Heart left ventricle (tissue), 16 donors: ENCODE data around the gene PLEKHA1. TPM values are rescaled to one million over a fixed set of nuclear protein-coding genes. Genes with fewer than 3 reads are reported as not detected.

Experiments used
- ATAC-seq, 4 donors: fragments of 200-7000 bp; cut with Tn5 transposase; one replicate each; pipeline ENCODE4 v1.9.1; 2020 to 2022; ENCODE audit warnings: moderate library complexity in 4 of 4, mild to moderate bottlenecking in 3 of 4, moderate number of reproducible peaks in 1 of 4
- DNase-seq, 5 donors: peaks; one replicate each; pipeline ENCODE4 v3.0.0-alpha.2; 2020
- H3K27ac ChIP-seq, 12 donors: fragments of 200-600 bp; sonication (generic) in 4 of 12; one replicate each; pipeline versions ENCODE4 v1.5.0 to v1.8.0; 2016 to 2022; ENCODE audit warnings: mild to moderate bottlenecking in 2 of 12
- H3K27me3 ChIP-seq, 9 donors: fragments of 200-600 bp; sonication (generic) in 2 of 9; one replicate each; pipeline versions ENCODE4 v1.5.1 to v1.8.0; 2016 to 2022; ENCODE audit warnings: mild to moderate bottlenecking in 3 of 9
- H3K36me3 ChIP-seq, 9 donors: fragments of 200-600 bp; sonication (generic) in 2 of 9; one replicate each; pipeline versions ENCODE4 v1.5.0 to v1.8.0; 2018 to 2022; ENCODE audit warnings: mild to moderate bottlenecking in 2 of 9
- H3K4me1 ChIP-seq, 12 donors: fragments of 200-600 bp; sonication (generic) in 4 of 12; one replicate each; pipeline versions ENCODE4 v1.5.0 to v1.8.0; 2016 to 2022; ENCODE audit warnings: mild to moderate bottlenecking in 3 of 12
- H3K4me3 ChIP-seq, 12 donors: fragments of 200-600 bp; sonication (generic) in 4 of 12; one replicate each; pipeline versions ENCODE4 v1.5.0 to v1.8.0; 2017 to 2022; ENCODE audit warnings: mild to moderate bottlenecking in 9 of 12, moderate library complexity in 4 of 12
- H3K9me3 ChIP-seq, 12 donors: fragments of 200-600 bp; sonication (generic) in 4 of 12; one replicate each; pipeline versions ENCODE4 v1.5.0 to v1.8.0; 2016 to 2022; ENCODE audit warnings: mild to moderate bottlenecking in 1 of 12
- CTCF ChIP-seq, 12 donors: fragments of 200-600 bp; sonication (generic) in 4 of 12; IDR thresholded peaks; one replicate each; pipeline versions ENCODE4 v1.5.0 to v1.8.0; 2018 to 2022; ENCODE audit warnings: antibody characterized with exemption in 12 of 12, mild to moderate bottlenecking in 5 of 12
- POLR2A ChIP-seq, 2 donors: fragments of 450-650 bp; IDR thresholded peaks; one replicate each; pipeline ENCODE4 v1.6.1; 2017; ENCODE audit warnings: antibody characterized with exemption in 2 of 2, mild to moderate bottlenecking in 2 of 2, moderate library complexity in 2 of 2
- WGBS, 4 donors: extraction: QIAGEN DNeasy Blood & Tissue Kit in 2 of 4; methylation state at CpG; one replicate each; pipeline versions ENCODE4 v1.1.5 to v1.1.7; 2013 to 2018; 5-methylcytosine and 5-hydroxymethylcytosine counted together
- intact Hi-C, 10 donors: fragments of 100-400 bp; cut with DNase I; formaldehyde crosslinking; loops; one replicate each; pipeline versions ENCODE4 v1.11.1 to v1.14.2; 2022
- polyA plus RNA-seq, 2 donors: library from polyadenylated mRNA; stranded (reverse); fragments of 200-250 nt; gene quantifications; one replicate each; pipeline ENCODE4 v1.2.3, GENCODE V29; 2013
- total RNA-seq, 9 donors: library from RNA; depleted of rRNA in 2 of 9; stranded (reverse); fragments of >200 nt in 2 of 9; fragmentation: NEBNext Ultra II Directional in 3 of 9; extraction: Animal tissue kit (Norgen Biotek cat#: 25700) in 3 of 9; gene quantifications; one replicate each; pipeline versions ENCODE4 v1.1.0 to v1.2.4, GENCODE V29; 2016 to 2023
- donor health status: ischemic (EF 13 %, LVEDD 7.1; RV severe dilation, severe dysfunction).
- donor health status: healthy with polysubstance abuse.
- donor health status: DM: no; HTN: yes; CAD: no.
- donor health status: DM: no; HTN: no; CAD: no.
- donor health status: ischemic (EF 25% LVEDD 6.9; RV normal size, moderate dysfunction).
- donor health status: ischemic (EF 25% LVEDD 5.7; RV mildly dilated, moderate dysfunction).
- donor health status: healthy.
- donor health status: DM: yes; HTN: yes; CAD: no.
- donor health status: ischemic (EF 35%, LVEDD 5.7; RV mildly dilated, moderate dysfunction).
- donor health status: nonischemic (EF 11% LVEDD 7.7; RV severe dilation, severe dysfunction).
- donor health status: DM: yes; HTN: yes; CAD: no.
- donor health status: PGD.
- donor health status: ischemic (EF 29% LVEDD 5.4; RV normal size, mild dysfunction).
- donor health status: nonischemic (EF 23%, LVEDD 6.1; RV moderate dilation, normal function).

The PLEKHA1 gene
- total and polyA plus RNA-seq, 11 donors, result 14.1 to 70.6 (median 43.3) TPM

GRCh38 chr10:122435212-122435827, 60.8 kb downstream of the PLEKHA1 start:
- no peaks in the 10 kb centered on the region for H3K4me1 ChIP-seq
- TF ChIP-seq CTCF (IDR thresholded peaks at IDR 0.05) (peak; percentile 60 to 85 (median 74)), POLR2A (IDR thresholded peaks at IDR 0.05) (no peak)

GRCh38 chr10:122441961-122442360, 67.5 kb downstream of the PLEKHA1 start:
- 75 to 84% (median 80%) methylated on average over 7 of the region's 7 CpGs for WGBS, 4 donors
- no peak for DNase-seq
- ATAC-seq, result no peak
- Histone ChIP-seq H3K4me1 (peaks cover 0 to 11% (median 0%) of the 10 kb centered on the region in 12 donors), H3K27me3 (no peaks in the 10 kb centered on the region), H3K36me3 (peaks cover 0 to 4% (median 0%) of the 10 kb centered on the region in 9 donors), H3K9me3 (peaks cover 0 to 13% (median 6%) of the 10 kb centered on the region in 12 donors), H3K4me3 (no peak overlapping the region), H3K27ac (no peak overlapping the region)
- TF ChIP-seq CTCF (IDR thresholded peaks at IDR 0.05), result no peak
- no peak for TF ChIP-seq POLR2A (IDR thresholded peaks at IDR 0.05)
- intact Hi-C loops, result loop anchor here in 1 of 10 donors (10.0 kb wide), 1 partner anchor 123 kb away; the partner anchor contains the start of gene DMBT1

More at GRCh38 chr10:122435212-122435827, 60.8 kb downstream of the PLEKHA1 start:
- H3K27me3 ChIP-seq, result no peaks in the 10 kb centered on the region
- intact Hi-C loops, result loop anchor here in 9 of 10 donors (1.0 to 10.0 kb wide), 9 partner anchors 93 to 137 kb away; partner anchors contain the start of gene DMBT1 (in 2 of the 9)
- no peak overlapping the region for H3K4me3 ChIP-seq
- peaks cover 0 to 42% (median 15%) of the 10 kb centered on the region in 9 donors for H3K36me3 ChIP-seq
- DNase-seq (no peak), ATAC-seq (peak in 3 of 4 donors; percentile 41 to 59 (median 46))
- 30 to 34% (median 32%) methylated on average over 3 of the region's 3 CpGs for WGBS, 4 donors
- H3K27ac ChIP-seq, result no peak overlapping the region
- H3K9me3 ChIP-seq, result peaks cover 0 to 11% (median 6%) of the 10 kb centered on the region in 12 donors

GRCh38 chr10:122445469-122445868, 71.0 kb downstream of the PLEKHA1 start:
- Histone ChIP-seq H3K9me3 (peaks cover 0 to 1% (median 0%) of the 10 kb centered on the region in 12 donors), H3K36me3 (no peaks in the 10 kb centered on the region), H3K4me1 (peaks cover 0 to 29% (median 5%) of the 10 kb centered on the region in 12 donors), H3K27ac (peak overlapping the region in 1 of 12 donors; percentile 4), H3K4me3 (no peak overlapping the region), H3K27me3 (no peaks in the 10 kb centered on the region)
- intact Hi-C loops, result loop anchor here in 3 of 10 donors (5.0 to 10.0 kb wide), 3 partner anchors 117 to 122 kb away; partner anchors contain the start of gene DMBT1 (in 2 of the 3)
- no peak for TF ChIP-seq CTCF (IDR thresholded peaks at IDR 0.05)
- TF ChIP-seq POLR2A (IDR thresholded peaks at IDR 0.05), result no peak
- ATAC-seq, result no peak
- DNase-seq, result no peak
- 94 to 98% (median 96%) methylated on average over 1 of the region's 1 CpG for WGBS, 4 donors

GRCh38 chr10:122445904-122446303, 71.4 kb downstream of the PLEKHA1 start:
- Histone ChIP-seq H3K4me1 (peaks cover 0 to 33% (median 6%) of the 10 kb centered on the region in 12 donors), H3K27ac (peak overlapping the region in 3 of 12 donors; percentile 4 to 39 (median 18)), H3K27me3 (no peaks in the 10 kb centered on the region), H3K9me3 (no peaks in the 10 kb centered on the region), H3K36me3 (no peaks in the 10 kb centered on the region), H3K4me3 (no peak overlapping the region)
- ATAC-seq (peak in 3 of 4 donors; percentile 67 to 79 (median 75)), DNase-seq (no peak)
- intact Hi-C loops, result loop anchor here in 3 of 10 donors (5.0 to 10.0 kb wide), 3 partner anchors 116 to 121 kb away; partner anchors contain the start of gene DMBT1 (in 2 of the 3)
- TF ChIP-seq POLR2A (IDR thresholded peaks at IDR 0.05), result no peak
- no peak for TF ChIP-seq CTCF (IDR thresholded peaks at IDR 0.05)
